Activated CD4-positive, CD25-positive, alpha-beta regulatory T cell treated with anti-CD3 and anti-CD28 coated beads, Interleukin-2, amount 50 U/mL, for 24 hours (primary cell): ENCODE measurements around the gene PPP1R16B.
A peak's percentile ranks its signal among the peaks of the same experiment; 100 is the strongest.

Experiments
- ATAC-seq, 2 donors: fragments of 150-1000 bp; cut with Tn5 transposase; one replicate each; pipeline ENCODE4 v1.10.0; 2021; ENCODE audit warnings: mild to moderate bottlenecking in 1 of 2, moderate library complexity in 1 of 2

The PPP1R16B gene

DNA sequence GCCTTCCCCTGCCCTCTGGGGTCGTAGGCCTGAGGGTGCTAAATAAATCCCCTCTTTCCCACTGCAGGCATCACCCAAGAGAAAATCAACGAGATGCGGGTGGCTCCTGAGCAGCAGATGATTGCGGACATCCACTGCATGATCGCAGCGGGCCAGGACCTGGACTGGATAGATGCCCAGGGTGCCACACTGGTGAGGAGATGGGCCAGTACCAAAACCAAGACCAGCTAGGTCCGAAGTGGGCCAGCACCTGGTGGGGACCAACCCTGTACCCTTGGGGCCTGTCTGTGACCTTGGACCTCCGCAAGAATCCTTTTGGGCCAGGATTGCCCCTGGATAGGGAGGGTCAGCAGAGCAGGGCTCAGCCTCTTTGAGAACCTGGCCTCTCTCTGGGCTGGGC, 97.1 kb downstream of the PPP1R16B start:
- no peak for ATAC-seq

DNA sequence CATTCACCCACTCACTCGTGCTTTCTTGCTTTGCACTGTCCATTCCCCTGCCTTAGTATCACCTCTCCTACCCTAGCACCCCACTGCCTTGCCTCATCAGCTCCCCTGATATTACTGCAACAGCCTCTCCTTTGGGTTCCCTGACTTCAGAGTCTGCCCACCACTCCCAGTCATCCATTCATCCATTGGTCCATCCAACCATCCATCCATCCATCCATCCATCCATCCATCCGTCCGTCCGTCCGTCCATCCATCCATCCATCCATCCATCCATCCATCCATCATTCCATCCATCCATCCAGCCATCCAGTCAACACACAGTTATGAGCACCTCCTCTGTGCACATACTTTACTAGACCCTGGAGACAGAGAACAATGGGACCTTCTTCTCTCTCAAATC, 97.8 kb downstream of the PPP1R16B start:
- ATAC-seq: no peak

DNA sequence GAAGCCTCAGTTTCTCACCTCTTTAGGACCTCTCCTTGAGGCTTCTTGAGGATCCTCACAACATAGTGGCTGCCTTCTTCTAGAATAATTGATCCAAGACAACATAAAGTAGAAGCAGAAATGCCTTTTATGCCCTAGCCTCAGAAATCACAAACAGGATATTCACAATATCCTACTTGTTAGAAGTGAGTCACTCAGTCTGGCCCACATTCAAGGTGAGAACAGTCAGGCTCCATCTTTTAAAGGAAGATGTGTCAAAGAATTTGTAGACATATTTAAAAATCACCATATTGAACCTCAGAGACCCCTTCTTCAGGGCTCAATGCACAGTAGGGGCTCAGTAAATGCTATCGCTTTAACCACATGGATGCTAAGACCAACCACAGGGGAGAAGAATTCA, 99.9 kb downstream of the PPP1R16B start:
- no peak for ATAC-seq

DNA sequence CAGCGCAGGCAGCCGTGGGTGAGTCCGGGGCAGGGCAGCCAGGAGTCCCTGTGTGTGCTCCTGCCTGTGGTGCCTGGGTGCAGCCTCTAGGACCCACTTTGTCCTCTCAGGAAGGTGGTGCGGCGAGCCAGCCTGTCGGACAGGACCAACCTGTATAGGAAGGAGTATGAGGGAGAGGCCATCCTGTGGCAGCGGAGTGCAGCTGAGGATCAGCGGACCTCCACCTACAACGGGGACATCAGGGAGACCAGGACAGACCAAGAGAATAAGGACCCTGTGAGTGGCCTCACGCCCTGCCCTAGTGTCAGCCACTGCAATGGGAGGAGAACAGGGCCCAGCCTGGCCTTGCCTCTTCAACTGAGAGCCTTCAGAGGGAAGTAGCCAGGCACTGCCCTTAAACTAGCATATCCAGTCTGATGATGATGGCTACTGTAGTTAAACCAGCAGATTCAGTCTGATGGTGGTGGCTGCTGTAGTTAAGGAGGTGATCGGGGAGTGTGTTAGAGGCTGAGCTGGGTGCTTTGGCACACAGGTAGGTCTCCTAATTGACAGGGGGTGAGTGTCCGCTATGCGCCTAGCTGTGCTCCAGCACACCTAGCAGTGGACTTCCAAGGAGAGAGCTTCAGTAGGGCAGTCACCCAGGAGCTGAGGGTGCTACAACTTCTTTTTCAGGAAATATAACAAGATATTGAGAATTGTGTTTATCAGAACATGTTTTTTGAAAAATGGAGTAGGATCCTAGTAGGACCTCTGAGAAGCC, 102.6 kb downstream of the PPP1R16B start:
- no peak for ATAC-seq

DNA sequence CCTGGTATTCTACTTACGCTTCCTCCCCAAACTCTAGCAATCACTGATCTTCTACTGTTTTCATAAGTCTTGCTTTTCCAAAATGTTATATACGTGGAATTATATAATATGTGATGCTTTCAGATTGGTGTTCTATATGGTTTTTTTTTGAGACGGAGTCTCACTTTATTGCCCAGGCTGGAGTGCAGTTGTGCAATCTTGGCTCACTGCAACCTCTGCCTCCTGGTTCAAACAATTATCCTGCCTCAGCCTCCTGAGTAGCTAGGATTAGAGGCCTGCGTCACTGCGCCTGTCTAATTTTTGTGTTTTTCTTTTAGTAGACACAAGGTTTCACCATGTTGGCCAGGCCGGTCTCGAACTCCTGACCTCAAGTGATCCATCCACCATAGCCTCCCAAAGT, 109.9 kb downstream of the PPP1R16B start:
- ATAC-seq: no peak

DNA sequence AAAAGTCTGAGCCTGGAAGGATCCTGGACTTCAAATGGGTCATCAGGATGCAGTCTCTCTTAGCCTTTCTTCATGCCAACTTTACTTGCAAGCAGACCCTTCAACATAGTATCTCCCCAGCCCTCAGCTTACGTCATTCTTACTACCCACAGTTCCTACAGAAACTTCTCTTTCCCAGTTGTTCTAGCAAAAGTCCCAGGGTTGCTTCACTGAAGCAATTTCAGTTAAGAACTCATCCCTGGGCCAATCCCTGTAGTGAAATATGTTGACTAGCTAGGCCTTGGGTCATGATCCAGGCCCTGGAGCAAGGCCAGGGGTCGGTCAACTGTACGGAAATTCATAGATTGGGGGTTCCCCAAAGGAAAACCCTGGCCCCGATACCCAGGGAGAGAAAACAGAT, 112.2 kb downstream of the PPP1R16B start:
- no peak for ATAC-seq

DNA sequence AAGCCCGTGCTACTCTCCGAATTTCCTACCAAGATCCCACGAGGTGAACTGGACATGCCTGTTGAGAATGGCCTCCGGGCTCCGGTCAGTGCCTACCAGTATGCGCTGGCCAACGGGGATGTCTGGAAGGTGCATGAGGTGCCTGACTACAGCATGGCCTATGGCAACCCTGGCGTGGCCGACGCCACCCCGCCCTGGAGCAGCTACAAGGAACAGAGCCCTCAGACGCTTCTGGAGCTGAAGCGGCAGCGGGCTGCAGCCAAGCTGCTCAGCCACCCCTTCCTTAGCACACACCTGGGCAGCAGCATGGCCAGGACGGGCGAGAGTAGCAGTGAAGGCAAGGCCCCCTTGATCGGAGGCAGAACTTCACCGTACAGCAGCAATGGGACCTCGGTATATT, 112.7 kb downstream of the PPP1R16B start:
- ATAC-seq: no peak

DNA sequence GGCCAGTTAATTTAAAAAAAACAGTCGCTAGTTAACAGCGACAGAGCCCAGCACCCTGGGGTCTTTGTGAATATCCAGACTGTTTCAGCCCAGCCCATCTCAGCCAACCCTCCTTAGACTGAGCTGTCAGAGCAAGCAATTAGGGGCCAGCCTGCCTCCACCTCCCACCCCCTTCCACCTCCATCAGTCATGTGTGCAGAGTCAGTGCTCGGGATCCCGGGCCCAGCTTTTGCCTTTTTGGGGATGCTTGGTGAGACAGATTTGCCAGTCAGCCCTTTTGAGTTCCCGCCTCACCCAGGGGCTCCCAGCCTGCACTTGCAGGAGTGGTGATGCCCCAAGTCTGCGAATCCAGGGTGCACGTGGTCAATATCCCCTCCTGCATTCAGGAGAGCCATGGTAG, 114.2 kb downstream of the PPP1R16B start:
- no peak for ATAC-seq

DNA sequence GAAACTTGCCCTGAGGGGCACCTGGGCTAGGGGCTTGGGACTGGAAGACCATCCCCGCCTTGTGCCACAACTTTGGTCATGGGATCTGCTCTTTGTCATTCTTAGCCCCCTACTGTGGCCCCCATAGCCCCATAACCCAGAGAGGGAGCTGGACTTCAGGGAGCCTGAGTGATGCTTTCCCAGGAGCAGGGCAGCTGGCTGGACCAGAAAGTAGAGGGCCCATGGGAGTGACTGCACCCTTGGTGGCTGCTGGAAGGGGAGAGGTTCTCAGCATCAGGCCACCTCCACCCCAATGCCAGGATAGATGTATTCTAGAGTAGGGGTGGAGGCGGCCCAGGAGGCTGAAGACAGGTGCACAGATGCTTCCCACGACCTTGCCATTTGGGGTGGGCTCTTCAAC, 114.9 kb downstream of the PPP1R16B start:
- ATAC-seq: no peak

DNA sequence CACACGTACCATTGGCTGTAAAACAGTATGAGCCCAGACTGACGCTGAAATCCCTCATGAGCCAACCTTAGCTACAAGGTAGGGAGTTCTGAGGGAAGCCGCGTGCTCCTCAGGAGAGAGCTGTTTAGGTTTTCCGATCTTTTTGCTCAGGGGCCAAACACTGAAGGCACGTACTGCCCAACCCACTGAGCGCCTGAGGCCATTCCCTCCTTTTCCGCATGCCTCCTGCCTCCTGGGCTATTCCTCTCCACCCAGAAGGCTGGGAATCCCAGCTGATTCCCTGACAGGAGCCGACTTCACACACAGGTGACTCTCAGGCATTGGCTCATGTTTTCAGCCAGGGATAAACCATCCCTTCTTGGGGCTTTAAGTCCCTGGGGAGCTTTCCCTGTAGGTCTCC, 115.4 kb downstream of the PPP1R16B start:
- no peak for ATAC-seq

DNA sequence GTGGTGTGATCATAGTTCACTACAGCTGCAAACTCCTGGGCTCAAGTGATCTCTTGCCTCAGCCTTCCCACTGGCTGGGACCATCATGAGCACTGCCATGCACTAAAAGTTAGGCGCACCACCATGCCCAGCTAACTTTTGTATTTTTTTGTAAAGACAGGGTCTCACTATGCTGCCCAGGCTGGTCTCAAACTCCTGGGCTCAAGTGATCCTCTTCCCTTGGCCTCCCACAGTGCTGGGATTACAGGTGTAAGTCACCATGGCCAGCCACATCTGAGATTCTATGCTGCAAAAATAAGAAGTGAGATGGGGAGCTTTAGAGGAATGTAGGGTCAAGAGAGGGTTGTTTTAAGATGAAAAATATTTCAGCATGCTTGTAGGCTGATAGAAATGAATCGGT, 119.2 kb downstream of the PPP1R16B start:
- no peak for ATAC-seq

DNA sequence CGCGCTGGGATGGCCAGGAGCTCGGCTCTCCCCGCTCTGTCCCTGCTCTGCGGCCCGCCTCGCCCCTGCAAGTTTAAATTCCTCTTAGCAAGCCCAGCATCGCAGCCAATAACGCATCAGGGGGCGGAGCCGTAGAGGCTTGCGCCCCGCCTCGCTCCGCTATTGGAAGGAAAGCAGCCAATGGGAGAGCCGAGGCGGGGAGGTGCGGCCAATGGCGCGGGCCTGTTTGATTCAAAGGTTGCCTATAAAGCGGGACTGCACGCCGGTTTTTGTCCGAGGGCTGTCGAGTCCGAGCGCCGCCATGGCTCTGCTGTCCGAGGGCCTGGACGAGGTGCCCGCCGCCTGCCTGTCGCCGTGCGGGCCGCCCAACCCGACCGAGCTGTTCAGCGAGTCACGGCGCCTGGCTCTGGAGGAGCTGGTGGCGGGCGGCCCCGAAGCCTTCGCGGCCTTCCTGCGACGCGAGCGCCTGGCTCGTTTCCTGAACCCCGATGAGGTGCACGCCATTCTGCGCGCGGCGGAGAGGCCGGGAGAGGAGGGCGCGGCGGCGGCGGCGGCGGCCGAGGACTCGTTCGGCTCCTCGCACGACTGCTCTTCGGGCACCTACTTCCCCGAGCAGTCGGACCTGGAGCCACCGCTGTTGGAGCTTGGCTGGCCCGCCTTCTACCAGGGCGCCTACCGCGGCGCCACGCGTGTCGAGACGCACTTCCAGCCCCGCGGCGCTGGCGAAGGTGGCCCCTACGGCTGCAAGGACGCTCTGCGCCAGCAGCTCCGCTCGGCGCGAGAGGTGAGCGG, 120.8 kb downstream of the PPP1R16B start, which contains the start of gene FAM83D:
TSS of gene FAM83D (plus strand) at position 276 of the 792 bp plus-strand sequence. CDS start at position 302, 26 bp downstream.
- ATAC-seq: peak; percentile 94

DNA sequence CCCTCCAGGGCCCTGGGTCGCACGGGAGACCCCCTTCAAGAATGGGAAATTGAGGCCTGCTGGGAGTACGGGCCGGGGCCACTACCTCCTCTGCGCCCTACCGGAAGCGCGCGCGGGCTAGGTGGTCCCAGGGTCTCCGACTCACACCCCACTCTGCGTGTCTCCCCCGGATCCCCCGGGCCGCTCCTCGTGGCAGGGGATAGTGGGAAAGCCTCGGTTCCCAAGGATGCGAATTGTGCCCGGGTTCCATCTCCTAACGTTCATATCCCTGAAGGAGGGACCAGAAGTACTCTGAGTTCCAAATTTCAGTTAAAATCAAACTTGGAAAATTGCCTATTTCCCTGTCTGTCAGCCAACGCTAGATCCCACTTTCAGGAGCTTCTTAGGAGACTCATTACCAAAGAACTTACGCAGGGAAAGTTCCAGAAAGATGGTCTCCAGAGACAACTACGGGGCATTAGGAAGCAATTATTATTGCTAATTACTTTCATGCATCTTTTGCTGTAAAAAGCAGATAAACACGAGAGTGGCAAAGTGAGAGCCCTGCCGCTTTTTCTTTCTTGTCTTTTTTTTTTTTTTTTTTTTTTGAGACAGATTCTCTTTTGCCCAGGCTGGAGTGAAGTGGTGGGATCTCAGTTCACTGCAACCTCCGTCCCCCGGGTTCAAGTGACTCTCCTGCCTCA, 121.6 kb downstream of the PPP1R16B start:
- no peak for ATAC-seq

DNA sequence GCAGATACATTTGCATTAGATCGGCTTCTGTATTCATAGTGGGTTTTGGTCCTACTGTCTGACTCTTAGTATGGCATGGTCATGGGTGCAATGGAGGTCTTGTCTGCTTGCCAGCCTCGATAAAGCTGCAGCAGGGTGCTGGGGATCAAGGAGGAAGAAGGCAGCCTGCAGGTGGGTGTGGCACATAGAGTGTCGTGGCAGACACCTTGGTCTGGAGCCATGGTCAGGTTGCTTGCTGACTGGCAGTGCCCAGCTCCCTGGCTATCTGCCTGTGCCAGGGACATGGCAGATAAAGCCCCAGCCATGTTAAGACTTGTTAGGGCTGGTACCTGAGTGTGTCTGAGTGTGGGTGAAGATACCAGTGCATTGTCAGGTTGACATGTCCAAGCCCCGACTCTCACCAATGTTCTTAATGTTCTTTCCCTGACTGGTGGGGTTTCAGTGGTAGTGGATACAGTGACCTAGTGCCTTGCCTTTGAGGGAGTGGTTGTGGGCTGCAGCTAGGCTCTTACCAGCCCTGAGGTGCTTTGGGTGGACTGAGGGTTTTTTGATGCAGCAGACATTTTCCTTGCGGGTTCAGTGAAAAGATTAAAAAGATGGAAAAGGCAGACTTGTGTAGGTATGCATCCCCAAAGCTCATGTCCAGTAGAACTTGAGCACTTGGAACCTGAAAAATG, 122.5 kb downstream of the PPP1R16B start:
- no peak for ATAC-seq

DNA sequence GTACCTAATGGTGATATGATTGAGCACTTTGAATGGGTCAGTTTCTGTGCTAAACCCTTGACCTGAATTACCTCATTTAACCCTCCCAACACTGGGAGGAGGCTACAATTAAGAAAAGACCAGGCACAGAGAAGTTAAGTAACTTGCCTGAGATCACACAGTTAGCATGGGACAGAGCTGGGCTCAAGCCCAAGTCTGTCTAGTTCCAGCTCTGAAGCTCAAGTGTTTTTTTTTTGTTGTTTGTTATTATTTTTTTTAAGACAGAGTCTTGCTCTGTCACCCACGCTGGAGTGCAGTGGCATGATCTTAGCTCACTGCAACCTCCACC, 124.7 kb downstream of the PPP1R16B start:
- no peak for ATAC-seq

DNA sequence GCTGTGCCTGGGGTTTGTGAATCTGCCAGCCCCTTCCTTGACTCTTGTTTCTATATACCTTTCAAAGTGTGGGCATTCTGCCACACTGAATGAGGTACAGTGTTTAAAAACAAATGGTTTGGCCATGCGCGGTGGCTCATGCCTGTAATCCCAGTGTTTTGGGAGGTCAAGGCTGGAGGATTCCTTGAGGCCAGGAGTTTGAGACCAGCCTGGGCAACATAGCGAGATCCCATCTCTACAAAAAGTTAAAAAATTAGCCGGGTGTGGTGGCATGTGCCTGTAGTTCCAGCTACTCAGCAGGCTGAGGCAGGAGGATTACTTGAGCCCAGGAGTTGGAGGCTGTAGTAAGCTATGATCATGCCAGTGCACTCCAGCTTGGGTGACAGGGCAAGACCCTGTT, 126.5 kb downstream of the PPP1R16B start:
- ATAC-seq: no peak

DNA sequence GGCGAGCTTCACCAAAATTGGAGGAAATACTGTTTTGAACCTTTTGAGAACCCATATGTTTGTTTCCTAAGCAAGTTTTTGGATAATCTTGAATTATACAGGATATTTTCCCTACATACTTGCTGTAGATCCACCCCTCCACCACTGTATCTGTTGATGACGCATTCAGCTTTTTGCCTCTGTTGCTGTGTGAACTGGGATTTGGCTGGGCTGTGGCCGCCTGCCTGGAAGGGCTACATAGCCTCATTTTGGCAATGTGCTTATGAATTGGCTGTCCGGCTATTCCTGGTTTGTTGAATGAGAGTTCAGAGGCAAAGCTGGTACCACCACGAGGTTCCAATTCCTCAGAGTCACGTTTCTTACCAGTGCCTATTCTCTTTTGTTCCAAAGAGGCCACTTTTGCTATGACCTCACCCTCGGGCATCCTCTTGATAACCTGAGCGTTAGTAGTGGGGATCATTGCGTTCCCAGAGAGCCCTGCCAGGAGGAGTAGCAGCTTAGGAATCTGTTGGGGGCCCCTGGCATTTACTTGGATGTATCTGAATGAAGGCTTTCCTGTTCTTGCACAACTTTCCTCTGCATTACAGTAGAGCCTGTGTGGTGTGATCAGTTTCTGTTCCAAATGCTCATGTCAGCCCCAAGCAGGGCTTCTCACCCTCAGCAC, 127.1 kb downstream of the PPP1R16B start:
- ATAC-seq: no peak

DNA sequence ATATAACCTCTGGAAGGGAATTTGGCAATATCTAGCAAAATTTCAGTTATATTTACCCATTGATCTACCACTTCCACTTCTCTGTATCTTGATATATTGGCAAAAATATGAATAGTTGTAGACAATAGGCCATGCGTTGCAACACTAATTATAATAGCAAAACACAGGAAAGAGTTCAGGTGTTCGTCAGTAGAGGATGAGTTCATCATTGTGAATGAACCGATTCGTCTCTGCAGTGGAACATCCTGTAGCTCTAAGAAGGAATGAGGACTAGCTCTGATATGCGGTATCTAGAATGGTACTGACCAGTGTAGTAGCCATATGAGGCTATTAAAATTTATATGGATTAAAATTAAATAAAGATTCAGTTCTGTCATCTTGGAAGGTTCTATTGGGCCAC, 129.0 kb downstream of the PPP1R16B start:
- no peak for ATAC-seq

DNA sequence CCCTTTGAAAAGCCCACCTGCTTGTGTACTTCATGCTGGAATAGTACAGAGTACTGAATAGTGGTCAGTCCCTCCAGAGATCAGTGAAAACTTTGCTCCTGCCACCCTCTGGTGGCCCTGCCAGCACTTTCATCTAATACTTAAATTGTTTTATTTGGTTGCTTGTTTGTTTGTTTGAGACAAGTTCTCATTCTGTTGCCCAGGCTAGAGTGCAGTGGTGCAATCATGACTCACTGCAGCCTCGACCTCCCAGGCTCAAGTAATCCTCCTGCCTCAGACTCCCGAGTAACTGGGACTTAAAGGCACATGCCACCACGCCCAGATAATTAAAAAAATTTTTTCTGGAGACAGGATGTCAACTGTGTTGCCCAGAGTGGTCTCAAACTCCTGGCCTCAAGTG, 129.8 kb downstream of the PPP1R16B start:
- no peak for ATAC-seq

DNA sequence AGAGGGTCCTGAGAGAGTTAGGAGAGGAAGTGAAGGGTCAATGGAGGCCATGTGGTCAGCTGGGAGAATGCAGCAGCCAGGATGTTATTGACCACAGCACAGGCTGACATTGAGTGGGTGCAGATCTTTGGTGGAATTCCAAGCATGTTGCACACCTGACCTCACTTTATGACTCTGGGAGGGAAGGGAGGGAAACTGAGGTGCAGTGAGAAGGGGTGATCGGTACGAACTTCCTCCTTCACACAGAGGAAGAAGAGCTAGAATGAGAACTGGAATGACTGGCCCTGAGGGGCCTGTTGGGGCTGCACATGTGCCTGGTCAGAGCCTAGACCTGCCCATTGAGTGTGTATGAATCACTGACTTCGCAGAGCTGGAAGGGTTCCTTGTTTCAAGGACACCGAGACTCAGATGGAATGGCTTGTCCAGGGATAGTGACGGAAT, 130.5 kb downstream of the PPP1R16B start:
- ATAC-seq: no peak

DNA sequence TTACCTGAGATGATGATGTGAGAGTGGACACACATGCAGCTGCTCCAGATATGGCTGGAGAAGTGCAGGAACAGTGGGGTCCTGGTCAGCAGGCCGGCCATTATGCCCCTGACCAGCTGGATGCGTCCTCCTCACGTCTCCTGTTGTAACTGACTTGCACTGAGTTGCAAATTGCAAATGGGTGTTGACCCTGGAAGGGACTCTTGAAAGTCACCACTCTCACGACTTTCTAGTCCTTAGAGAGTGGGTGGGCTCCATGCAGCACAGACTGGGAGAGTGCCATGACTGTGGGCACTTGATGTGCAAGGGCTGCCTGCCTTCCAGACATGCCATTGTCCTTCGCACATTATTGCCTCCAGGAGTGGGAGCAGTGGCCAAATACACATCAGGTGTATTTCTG, 131.5 kb downstream of the PPP1R16B start:
- no peak for ATAC-seq

DNA sequence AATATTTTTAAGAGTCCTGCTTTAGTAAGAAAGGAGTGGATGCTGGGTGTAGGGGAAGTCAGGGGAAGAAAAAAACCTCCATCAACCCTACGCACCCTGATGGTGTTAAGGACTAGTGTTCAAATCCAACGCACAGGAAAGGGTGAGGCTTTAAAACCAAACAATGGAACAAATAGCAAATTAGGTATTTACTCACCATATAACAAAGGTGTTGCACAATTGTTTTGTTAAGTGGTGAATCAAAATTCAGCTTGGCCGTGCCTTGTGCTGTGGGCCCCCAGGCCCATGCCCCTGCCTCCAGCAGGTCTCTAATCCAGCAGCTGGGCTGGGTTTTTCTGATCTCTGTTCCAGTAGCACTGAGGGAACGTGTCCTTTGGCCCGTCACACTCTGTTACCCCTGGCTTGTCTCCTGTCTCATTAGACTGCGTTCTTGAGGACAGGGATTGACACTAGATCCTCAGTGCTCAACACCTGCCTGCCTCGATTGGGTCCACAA, 132.5 kb downstream of the PPP1R16B start:
- ATAC-seq: no peak
